ENCODE data around the gene PPP1R9A. TPM values are rescaled to one million over a fixed set of nuclear protein-coding genes. Genes with fewer than 3 reads are reported as not detected.

PPP1R9A gene
- polyA plus RNA-seq, 3 donors = not detected

GRCh38 chr7:95041031-95041430 is 133.6 kb downstream of the PPP1R9A start:
- H3K4me1 Mint-ChIP-seq = no peaks in the 10 kb centered on the region
- TF ChIP-seq CTCF (IDR thresholded peaks at IDR 0.05) = no peak
- no peaks in the 10 kb centered on the region for H3K27me3 Mint-ChIP-seq (ENCODE audit: low read depth in 3 of 3)
- WGBS (ENCODE audit: insufficient coverage) = 100% methylated on average over 2 of the region's 4 CpGs
- Histone ChIP-seq H4K20me1 (ENCODE audit: insufficient read depth, low read length) (no peaks in the 10 kb centered on the region), H2AFZ (ENCODE audit: insufficient read depth, low read depth, low read length, poor library complexity, severe bottlenecking) (no peak overlapping the region), H3K36me3 (replicated peaks in 1 of 2; ENCODE audit: control insufficient read depth in 1 of 2, insufficient read depth in 2 of 2, low read length in 2 of 2) (no peaks in the 10 kb centered on the region), H3K27me3 (ENCODE audit: control insufficient read depth in 2 of 2, insufficient read depth in 2 of 2, low read length in 2 of 2) (no peaks in the 10 kb centered on the region), H3K4me2 (replicated peaks; ENCODE audit: extremely low read depth, low read length, poor library complexity, severe bottlenecking) (no peak overlapping the region), H3K79me2 (ENCODE audit: insufficient read depth, low read length) (no peaks in the 10 kb centered on the region), H3K27ac (ENCODE audit: low read depth in 1 of 2, low read length in 2 of 2) (no peak overlapping the region), H3K9me3 (replicated peaks in 1 of 2; ENCODE audit: control insufficient read depth in 1 of 2, insufficient read depth in 1 of 2, low read length in 2 of 2) (no peaks in the 10 kb centered on the region), H3K9ac (ENCODE audit: insufficient read depth, low read length, poor library complexity, severe bottlenecking) (no peak overlapping the region), H3K4me3 (replicated peaks in 1 of 3; ENCODE audit: low read depth in 2 of 3, low read length in 3 of 3) (no peak overlapping the region), H3K4me1 (ENCODE audit: control insufficient read depth in 1 of 2, insufficient read depth in 2 of 2, low read length in 2 of 2) (no peaks in the 10 kb centered on the region)
- H3K36me3 Mint-ChIP-seq = no peaks in the 10 kb centered on the region
- no peak overlapping the region for H3K27ac Mint-ChIP-seq
- H3K4me3 Mint-ChIP-seq = no peak overlapping the region
- H3K9me3 Mint-ChIP-seq = peaks cover 0 to 2% (median 0%) of the 10 kb centered on the region in 7 donors
- intact Hi-C loops (cut with micrococcal nuclease) = no loop called here
- DNase-seq = no peak

GRCh38 chr7:95045236-95045923 is 138.0 kb downstream of the PPP1R9A start:
- no peaks in the 10 kb centered on the region for H4K20me1 ChIP-seq (ENCODE audit: insufficient read depth, low read length)
- no peak overlapping the region for H3K9ac ChIP-seq (ENCODE audit: insufficient read depth, low read length, poor library complexity, severe bottlenecking)
- H3K27me3 ChIP-seq (ENCODE audit: control insufficient read depth in 2 of 2, insufficient read depth in 2 of 2, low read length in 2 of 2) = no peaks in the 10 kb centered on the region
- no peak for DNase-seq
- no peak overlapping the region for H3K27ac ChIP-seq (ENCODE audit: low read depth in 1 of 2, low read length in 2 of 2)
- no peaks in the 10 kb centered on the region for H3K9me3 ChIP-seq (replicated peaks in 1 of 2; ENCODE audit: control insufficient read depth in 1 of 2, insufficient read depth in 1 of 2, low read length in 2 of 2)
- H3K79me2 ChIP-seq (ENCODE audit: insufficient read depth, low read length) = no peaks in the 10 kb centered on the region
- H3K4me3 ChIP-seq (replicated peaks in 1 of 3; ENCODE audit: low read depth in 2 of 3, low read length in 3 of 3) = no peak overlapping the region
- Mint-ChIP-seq H3K4me3 (no peak overlapping the region), H3K36me3 (no peaks in the 10 kb centered on the region), H3K4me1 (no peaks in the 10 kb centered on the region), H3K27ac (no peak overlapping the region), H3K9me3 (no peaks in the 10 kb centered on the region), H3K27me3 (ENCODE audit: low read depth in 3 of 3) (peaks cover 0 to 2% (median 0%) of the 10 kb centered on the region in 3 donors)
- 85% methylated on average over 4 of the region's 8 CpGs for WGBS (ENCODE audit: insufficient coverage)
- intact Hi-C loops (cut with micrococcal nuclease) = no loop called here
- H3K4me1 ChIP-seq (ENCODE audit: control insufficient read depth in 1 of 2, insufficient read depth in 2 of 2, low read length in 2 of 2) = no peaks in the 10 kb centered on the region
- H3K4me2 ChIP-seq (replicated peaks; ENCODE audit: extremely low read depth, low read length, poor library complexity, severe bottlenecking) = no peak overlapping the region
- no peak for TF ChIP-seq CTCF (IDR thresholded peaks at IDR 0.05)
- no peaks in the 10 kb centered on the region for H3K36me3 ChIP-seq (replicated peaks in 1 of 2; ENCODE audit: control insufficient read depth in 1 of 2, insufficient read depth in 2 of 2, low read length in 2 of 2)
- H2AFZ ChIP-seq (ENCODE audit: insufficient read depth, low read depth, low read length, poor library complexity, severe bottlenecking) = no peak overlapping the region
